ENCODE data around the gene LIFR. TPM values are rescaled to one million over a fixed set of nuclear protein-coding genes. Genes with fewer than 3 reads are reported as not detected.
A peak's percentile ranks its signal among the peaks of the same experiment; 100 is the strongest.
"Not testable (repeated sequence)": the region's sequence is repeated elsewhere in the genome, so short reads cannot be mapped to it uniquely, and the experiment has no call there.

Gene LIFR
- total and polyA plus RNA-seq, 11 donors, result 12.6 to 66.8 (median 38.5) TPM

DNA sequence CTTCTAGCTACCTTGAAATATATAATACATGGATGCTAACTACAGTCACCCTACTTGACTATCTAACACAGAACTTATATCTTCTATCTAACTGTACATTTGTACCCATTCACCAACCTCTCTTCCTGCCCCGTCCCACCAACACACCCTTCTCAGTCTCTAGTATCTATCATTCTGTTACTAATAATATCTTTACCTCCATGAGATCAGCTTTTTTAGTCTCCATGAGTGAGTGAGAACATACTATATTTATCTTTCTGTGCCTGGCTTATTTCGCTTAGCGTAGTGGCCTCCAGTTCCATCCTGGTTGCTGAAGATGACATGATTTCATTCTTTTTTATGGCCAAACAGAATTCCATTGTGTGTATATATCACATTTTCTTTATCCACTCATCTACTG is 37.0 kb downstream of the LIFR start:
- H3K4me3 ChIP-seq, result no peak overlapping the region
- H3K27me3 ChIP-seq, result no peaks in the 10 kb centered on the region
- 62 to 68% (median 66%) methylated on average over 3 of the region's 3 CpGs for WGBS, 4 donors
- DNase-seq (no peak), ATAC-seq (peak in 2 of 4 donors; percentile 46 to 71)
- peaks cover 0 to under 1% (median 0%) of the 10 kb centered on the region in 12 donors for H3K4me1 ChIP-seq
- TF ChIP-seq, protein P1, sequence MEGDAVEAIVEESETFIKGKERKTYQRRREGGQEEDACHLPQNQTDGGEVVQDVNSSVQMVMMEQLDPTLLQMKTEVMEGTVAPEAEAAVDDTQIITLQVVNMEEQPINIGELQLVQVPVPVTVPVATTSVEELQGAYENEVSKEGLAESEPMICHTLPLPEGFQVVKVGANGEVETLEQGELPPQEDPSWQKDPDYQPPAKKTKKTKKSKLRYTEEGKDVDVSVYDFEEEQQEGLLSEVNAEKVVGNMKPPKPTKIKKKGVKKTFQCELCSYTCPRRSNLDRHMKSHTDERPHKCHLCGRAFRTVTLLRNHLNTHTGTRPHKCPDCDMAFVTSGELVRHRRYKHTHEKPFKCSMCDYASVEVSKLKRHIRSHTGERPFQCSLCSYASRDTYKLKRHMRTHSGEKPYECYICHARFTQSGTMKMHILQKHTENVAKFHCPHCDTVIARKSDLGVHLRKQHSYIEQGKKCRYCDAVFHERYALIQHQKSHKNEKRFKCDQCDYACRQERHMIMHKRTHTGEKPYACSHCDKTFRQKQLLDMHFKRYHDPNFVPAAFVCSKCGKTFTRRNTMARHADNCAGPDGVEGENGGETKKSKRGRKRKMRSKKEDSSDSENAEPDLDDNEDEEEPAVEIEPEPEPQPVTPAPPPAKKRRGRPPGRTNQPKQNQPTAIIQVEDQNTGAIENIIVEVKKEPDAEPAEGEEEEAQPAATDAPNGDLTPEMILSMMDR (IDR thresholded peaks at IDR 0.05), result no peak
- TF ChIP-seq POLR2A (IDR thresholded peaks at IDR 0.05), result no peak
- intact Hi-C loops (cut with DNase I), result loop anchor here in 1 of 10 donors (10.0 kb wide), 1 partner anchor 75 kb away; no protein-coding TSS in a partner anchor
- H3K36me3 ChIP-seq, result peaks cover 3 to 85% (median 26%) of the 10 kb centered on the region in 9 donors
- H3K27ac ChIP-seq, result no peak overlapping the region
- peaks cover 0 to 9% (median 0%) of the 10 kb centered on the region in 12 donors for H3K9me3 ChIP-seq

DNA sequence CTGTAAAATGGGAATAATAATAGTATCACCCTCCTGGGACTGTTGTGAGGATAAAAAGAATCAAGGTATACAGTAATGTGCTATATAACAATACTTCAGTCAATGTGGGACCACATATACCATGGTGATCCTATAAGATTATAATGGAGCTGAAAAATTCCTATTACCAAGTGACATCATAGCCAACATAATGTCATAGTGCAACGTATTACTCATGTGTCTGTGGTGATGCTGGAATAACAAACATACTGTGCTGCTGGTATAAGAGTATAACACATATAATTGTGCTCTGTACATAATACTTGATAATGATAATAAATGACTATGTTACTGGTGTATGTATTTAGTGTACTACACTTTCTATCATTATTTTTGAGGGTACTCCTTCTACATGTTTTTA is 38.1 kb downstream of the LIFR start:
- Histone ChIP-seq H3K36me3 (peaks cover 3 to 78% (median 27%) of the 10 kb centered on the region in 9 donors), H3K27ac (no peak overlapping the region), H3K27me3 (no peaks in the 10 kb centered on the region), H3K4me1 (no peaks in the 10 kb centered on the region), H3K9me3 (peaks cover 0 to 9% (median 0%) of the 10 kb centered on the region in 12 donors), H3K4me3 (no peak overlapping the region)
- ATAC-seq, result no peak
- intact Hi-C loops (cut with DNase I), result loop anchor here in 1 of 10 donors (10.0 kb wide), 1 partner anchor 74 kb away; no protein-coding TSS in a partner anchor
- TF ChIP-seq POLR2A (IDR thresholded peaks at IDR 0.05), result no peak
- TF ChIP-seq, protein P1 (IDR thresholded peaks at IDR 0.05), result no peak
- no peak for DNase-seq
- 79 to 88% (median 84%) methylated on average over 1 of the region's 1 CpG for WGBS, 4 donors

DNA sequence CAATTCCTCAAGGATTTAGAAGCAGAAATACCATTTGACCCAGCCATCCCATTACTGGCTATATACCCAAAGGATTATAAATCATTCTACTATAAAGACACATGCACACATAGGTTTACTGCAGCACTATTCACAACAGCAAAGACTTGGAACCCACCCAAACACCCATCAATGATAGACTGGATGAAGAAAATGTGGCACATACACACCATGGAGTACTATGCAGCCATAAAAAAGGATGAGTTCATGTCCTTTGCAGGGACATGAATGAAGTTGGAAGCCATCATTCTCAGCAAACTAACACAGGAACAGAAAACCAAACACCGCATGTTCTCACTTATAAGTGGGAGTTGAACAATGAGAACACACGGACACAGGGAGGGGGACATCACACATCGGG is 39.8 kb downstream of the LIFR start:
- H3K9me3 ChIP-seq, DNase-seq, H3K27me3 ChIP-seq, ATAC-seq, H3K4me1 ChIP-seq, H3K27ac ChIP-seq, H3K4me3 ChIP-seq: not testable (repeated sequence)
- WGBS, 4 donors, result 98 to 100% (median 99%) methylated on average over 3 of the region's 3 CpGs
- H3K36me3 ChIP-seq, result peaks cover 2 to 75% (median 19%) of the 10 kb centered on the region in 9 donors
- intact Hi-C loops (cut with DNase I), result loop anchor here in 1 of 10 donors (10.0 kb wide), 1 partner anchor 72 kb away; no protein-coding TSS in a partner anchor

DNA sequence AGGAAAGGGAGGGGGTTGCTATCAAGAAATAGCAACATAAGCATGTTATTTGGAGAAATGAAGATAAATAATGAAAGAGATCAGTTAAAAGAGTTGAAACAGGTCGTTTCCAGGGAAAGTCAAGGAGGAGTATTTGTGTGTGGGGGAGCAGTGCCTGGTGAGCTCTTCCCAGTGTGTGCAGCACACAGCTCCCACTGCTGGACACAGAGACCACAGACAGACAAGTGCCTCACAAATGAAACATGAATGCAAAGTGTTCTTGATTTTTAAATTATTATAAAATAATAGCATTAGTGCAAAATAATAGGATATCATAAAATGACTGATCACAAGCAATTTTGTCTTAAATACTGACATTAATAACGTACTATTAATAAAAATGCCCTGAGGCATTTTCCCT is 40.8 kb downstream of the LIFR start:
- Histone ChIP-seq H3K27ac (no peak overlapping the region), H3K4me1 (no peaks in the 10 kb centered on the region), H3K4me3 (no peak overlapping the region), H3K27me3 (no peaks in the 10 kb centered on the region), H3K9me3 (peaks cover 0 to 9% (median 0%) of the 10 kb centered on the region in 12 donors), H3K36me3 (peaks cover 0 to 75% (median 22%) of the 10 kb centered on the region in 9 donors)
- no peak for TF ChIP-seq POLR2A (IDR thresholded peaks at IDR 0.05)
- TF ChIP-seq, protein P1 (IDR thresholded peaks at IDR 0.05), result peak in 10 of 12 donors; percentile 12 to 52 (median 34)
- DNase-seq (no peak), ATAC-seq (peak in 2 of 4 donors; percentile 52 to 55)
- intact Hi-C loops (cut with DNase I), result loop anchor here in 1 of 10 donors (10.0 kb wide), 1 partner anchor 71 kb away; no protein-coding TSS in a partner anchor
- 54 to 67% (median 59%) methylated on average over 2 of the region's 2 CpGs for WGBS, 4 donors

Measured in heart left ventricle (tissue), 16 donors.